CD14-positive monocyte (primary cell): ENCODE results near the gene UCP2. TPM values are rescaled to one million over a fixed set of nuclear protein-coding genes. Genes with fewer than 3 reads are reported as not detected.

Experiments
- DNase-seq, 3 donors: peaks; one replicate each; pipeline ENCODE4 v3.0.0-alpha.2; 2011 to 2022
- H2AFZ ChIP-seq: 2 replicates; pipeline ENCODE4 v1.6.0; 2012; ENCODE audit warnings: mild to moderate bottlenecking, low read depth, low read length, inconsistent platforms; ENCODE audit not compliant: insufficient read depth, poor library complexity, severe bottlenecking
- H3K27ac ChIP-seq, 2 donors: 1 replicate in 1 of 2; 2 replicates in 1 of 2; pipeline ENCODE4 v1.5.1; 2012 to 2013; ENCODE audit warnings: low read length in 2 of 2, control low read depth in 1 of 2, inconsistent platforms in 1 of 2, low read depth in 1 of 2, mild to moderate bottlenecking in 1 of 2
- H3K27me3 ChIP-seq, 2 donors: one replicate each; pipeline versions ENCODE4 v1.6.0 to v1.6.1; 2011 to 2013; ENCODE audit warnings: low read length in 2 of 2; ENCODE audit not compliant: control insufficient read depth in 2 of 2, insufficient read depth in 2 of 2
- H3K36me3 ChIP-seq, 2 donors: replicated peaks in 1 of 2; 1 replicate in 1 of 2; 2 replicates in 1 of 2; pipeline versions ENCODE4 v1.5.1 to v1.6.1; 2012 to 2013; ENCODE audit warnings: low read length in 2 of 2, control low read depth in 1 of 2, inconsistent platforms in 1 of 2, mild to moderate bottlenecking in 1 of 2; ENCODE audit not compliant: insufficient read depth in 2 of 2, control insufficient read depth in 1 of 2
- H3K4me1 ChIP-seq, 2 donors: 1 replicate in 1 of 2; 2 replicates in 1 of 2; pipeline versions ENCODE4 v1.5.1 to v1.6.1; 2012 to 2013; ENCODE audit warnings: low read length in 2 of 2, control low read depth in 1 of 2, inconsistent platforms in 1 of 2, mild to moderate bottlenecking in 1 of 2, moderate library complexity in 1 of 2; ENCODE audit not compliant: insufficient read depth in 2 of 2, control insufficient read depth in 1 of 2
- H3K4me2 ChIP-seq: replicated peaks from 2 replicates; pipeline ENCODE3; 2012; ENCODE audit warnings: low read length, moderate library complexity, mild to moderate bottlenecking; ENCODE audit not compliant: poor library complexity, severe bottlenecking; ENCODE audit errors: extremely low read depth
- H3K4me3 ChIP-seq, 3 experiments: fragments of 200-600 bp in 1 of 3; sonication (generic) in 1 of 3; replicated peaks in 1 of 3; 1 replicate in 2 of 3; 2 replicates in 1 of 3; pipeline ENCODE4 v1.5.1; 2011 to 2013; ENCODE audit warnings: low read length in 3 of 3, mild to moderate bottlenecking in 3 of 3, control low read depth in 2 of 3, low read depth in 2 of 3, inconsistent platforms in 1 of 3, moderate library complexity in 1 of 3
- H3K79me2 ChIP-seq: 2 replicates; pipeline ENCODE4 v1.6.0; 2012; ENCODE audit warnings: mild to moderate bottlenecking, control low read depth, inconsistent platforms, low read length, moderate library complexity; ENCODE audit not compliant: insufficient read depth
- H3K9ac ChIP-seq: 2 replicates; pipeline ENCODE4 v1.6.0; 2017; ENCODE audit warnings: low read length, mild to moderate bottlenecking; ENCODE audit not compliant: insufficient read depth, poor library complexity, severe bottlenecking
- H3K9me3 ChIP-seq, 2 donors: replicated peaks in 1 of 2; 1 replicate in 1 of 2; 2 replicates in 1 of 2; pipeline versions ENCODE4 v1.5.1 to v1.6.1; 2012 to 2013; ENCODE audit warnings: low read length in 2 of 2, control low read depth in 1 of 2; ENCODE audit not compliant: control insufficient read depth in 1 of 2, insufficient read depth in 1 of 2
- H4K20me1 ChIP-seq: 2 replicates; pipeline ENCODE4 v1.6.0; 2012; ENCODE audit warnings: mild to moderate bottlenecking, low read length, control low read depth, moderate library complexity; ENCODE audit not compliant: insufficient read depth
- H3K27ac Mint-ChIP-seq, 7 donors: one replicate each; pipeline ENCODE4 v1.8.0; 2020; ENCODE audit warnings: mild to moderate bottlenecking in 7 of 7, mixed read lengths in 7 of 7, moderate library complexity in 6 of 7, inconsistent platforms in 2 of 7
- H3K27me3 Mint-ChIP-seq, 3 donors: one replicate each; pipeline ENCODE4 v1.8.0; 2021 to 2022; ENCODE audit warnings: low read depth in 3 of 3, mild to moderate bottlenecking in 3 of 3, mixed read lengths in 3 of 3, moderate library complexity in 3 of 3, inconsistent platforms in 1 of 3
- H3K36me3 Mint-ChIP-seq, 2 donors: one replicate each; pipeline ENCODE4 v1.8.0; 2020; ENCODE audit warnings: mixed read lengths in 2 of 2, inconsistent platforms in 1 of 2, mild to moderate bottlenecking in 1 of 2
- H3K4me1 Mint-ChIP-seq: one replicate; pipeline ENCODE4 v1.8.0; 2020; ENCODE audit warnings: mild to moderate bottlenecking, mixed read lengths
- H3K4me3 Mint-ChIP-seq, 2 donors: one replicate each; pipeline ENCODE4 v1.8.0; 2020; ENCODE audit warnings: mild to moderate bottlenecking in 2 of 2, mixed read lengths in 2 of 2, moderate library complexity in 1 of 2
- H3K9me3 Mint-ChIP-seq, 7 donors: one replicate each; pipeline ENCODE4 v1.8.0; 2020 to 2022; ENCODE audit warnings: mixed read lengths in 7 of 7, mild to moderate bottlenecking in 6 of 7, moderate library complexity in 6 of 7, inconsistent platforms in 2 of 7
- WGBS: methylation state at CpG from one replicate; pipeline ENCODE4 v1.1.5; 2013; ENCODE audit warnings: missing lambda C conversion rate; ENCODE audit not compliant: insufficient coverage; 5-methylcytosine and 5-hydroxymethylcytosine counted together
- intact Hi-C, 2 donors: fragments of 100-400 bp; cut with micrococcal nuclease; formaldehyde crosslinking; loops; one replicate each; pipeline versions ENCODE4 v1.15.0 to v1.15.1; 2023
- polyA plus RNA-seq, 3 donors: library from polyadenylated mRNA; depleted of rRNA in 1 of 3; unstranded in 2 of 3; stranded (reverse) in 1 of 3; fragments of 300-500 nt in 2 of 3; fragments of >200 nt in 1 of 3; fragmentation: Illumina TruSeq in 2 of 3; gene quantifications; 1 replicate in 2 of 3; 2 replicates in 1 of 3; pipeline ENCODE4 v1.2.3, GENCODE V29; 2012 to 2021
- TF ChIP-seq, protein P1 (sequence below): fragments of 200-600 bp; IDR thresholded peaks from one replicate; pipeline ENCODE4 v1.8.0; 2022; ENCODE audit warnings: antibody characterized with exemption, mild to moderate bottlenecking

Gene UCP2
- polyA plus RNA-seq, 3 donors, result 496 to 665 (median 649) TPM

DNA sequence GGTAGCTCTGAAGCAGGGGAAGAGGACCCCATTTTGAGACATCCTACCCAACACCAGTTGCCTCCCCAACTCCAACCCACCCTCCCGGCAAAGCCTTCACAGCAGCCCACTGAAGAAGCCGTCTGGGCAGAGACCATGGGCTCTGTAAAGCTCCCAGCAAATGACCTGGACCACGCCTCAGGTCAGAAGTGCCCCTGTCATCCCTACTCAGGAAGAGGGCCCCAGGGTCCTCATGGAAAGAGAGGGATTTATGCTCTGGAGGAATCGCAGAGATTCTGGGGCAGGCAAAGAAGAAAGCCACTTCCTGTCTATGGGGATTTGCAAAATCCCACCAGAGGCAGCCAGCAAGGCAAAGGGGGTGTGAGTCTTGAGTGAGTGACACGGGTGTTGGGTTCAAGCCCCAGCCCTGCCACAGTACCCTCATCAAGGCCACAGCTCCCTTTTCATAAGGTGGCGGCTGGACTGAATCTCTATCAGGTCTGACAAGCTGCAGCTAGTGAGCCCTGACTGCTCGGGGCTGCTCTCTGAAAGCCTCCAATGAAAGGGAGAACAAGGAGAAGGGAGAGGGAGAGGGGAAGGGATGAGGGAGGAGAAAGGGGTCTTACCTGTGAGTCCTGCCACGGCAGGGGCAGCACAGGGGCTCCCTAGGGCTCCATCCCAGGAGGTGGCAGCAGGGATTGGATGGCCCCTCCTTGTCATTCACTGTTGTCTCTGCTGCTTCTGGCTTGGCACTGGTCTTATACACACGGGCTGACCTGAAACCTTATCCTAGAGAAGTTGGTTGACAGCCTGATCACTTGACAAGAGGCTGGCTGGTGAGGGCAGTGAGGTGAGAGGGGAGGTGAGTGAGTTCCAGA is 26.0 kb upstream of the UCP2 start, which contains the start of gene UCP3:
Gene UCP3, minus strand, starts transcription at position 713 of the 857 bp plus-strand sequence. CDS start 2,043 bp downstream, outside the sequence.
- Mint-ChIP-seq H3K27ac (peak within 1 kb of the TSS in 4 of 7 donors; percentile 4 to 73 (median 56)), H3K4me3 (no peak within 1 kb of the TSS), H3K9me3 (no peaks in the 10 kb centered on the region), H3K4me1 (peaks cover 18% of the 10 kb centered on the region), H3K36me3 (peaks cover 17 to 40% of the 10 kb centered on the region in 2 donors), H3K27me3 (peaks cover 0 to 2% (median 0%) of the 10 kb centered on the region in 3 donors)
- no peaks in the 10 kb centered on the region for H3K9me3 ChIP-seq
- intact Hi-C loops, result no loop called here
- peaks cover 4 to 21% of the 10 kb centered on the region in 2 donors for H3K36me3 ChIP-seq
- TF ChIP-seq, protein P1, sequence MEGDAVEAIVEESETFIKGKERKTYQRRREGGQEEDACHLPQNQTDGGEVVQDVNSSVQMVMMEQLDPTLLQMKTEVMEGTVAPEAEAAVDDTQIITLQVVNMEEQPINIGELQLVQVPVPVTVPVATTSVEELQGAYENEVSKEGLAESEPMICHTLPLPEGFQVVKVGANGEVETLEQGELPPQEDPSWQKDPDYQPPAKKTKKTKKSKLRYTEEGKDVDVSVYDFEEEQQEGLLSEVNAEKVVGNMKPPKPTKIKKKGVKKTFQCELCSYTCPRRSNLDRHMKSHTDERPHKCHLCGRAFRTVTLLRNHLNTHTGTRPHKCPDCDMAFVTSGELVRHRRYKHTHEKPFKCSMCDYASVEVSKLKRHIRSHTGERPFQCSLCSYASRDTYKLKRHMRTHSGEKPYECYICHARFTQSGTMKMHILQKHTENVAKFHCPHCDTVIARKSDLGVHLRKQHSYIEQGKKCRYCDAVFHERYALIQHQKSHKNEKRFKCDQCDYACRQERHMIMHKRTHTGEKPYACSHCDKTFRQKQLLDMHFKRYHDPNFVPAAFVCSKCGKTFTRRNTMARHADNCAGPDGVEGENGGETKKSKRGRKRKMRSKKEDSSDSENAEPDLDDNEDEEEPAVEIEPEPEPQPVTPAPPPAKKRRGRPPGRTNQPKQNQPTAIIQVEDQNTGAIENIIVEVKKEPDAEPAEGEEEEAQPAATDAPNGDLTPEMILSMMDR, result no peak
- H3K27ac ChIP-seq, result no peak within 1 kb of the TSS
- H2AFZ ChIP-seq, result no peak within 1 kb of the TSS
- H3K9ac ChIP-seq, result no peak within 1 kb of the TSS
- WGBS, result 92% methylated on average over 4 of the region's 9 CpGs
- DNase-seq, result no peak
- H3K79me2 ChIP-seq, result no peaks in the 10 kb centered on the region
- no peaks in the 10 kb centered on the region for H3K27me3 ChIP-seq
- H3K4me3 ChIP-seq, result no peak within 1 kb of the TSS
- no peak within 1 kb of the TSS for H3K4me2 ChIP-seq
- peaks cover 4 to 9% of the 10 kb centered on the region in 2 donors for H3K4me1 ChIP-seq
- no peaks in the 10 kb centered on the region for H4K20me1 ChIP-seq

DNA sequence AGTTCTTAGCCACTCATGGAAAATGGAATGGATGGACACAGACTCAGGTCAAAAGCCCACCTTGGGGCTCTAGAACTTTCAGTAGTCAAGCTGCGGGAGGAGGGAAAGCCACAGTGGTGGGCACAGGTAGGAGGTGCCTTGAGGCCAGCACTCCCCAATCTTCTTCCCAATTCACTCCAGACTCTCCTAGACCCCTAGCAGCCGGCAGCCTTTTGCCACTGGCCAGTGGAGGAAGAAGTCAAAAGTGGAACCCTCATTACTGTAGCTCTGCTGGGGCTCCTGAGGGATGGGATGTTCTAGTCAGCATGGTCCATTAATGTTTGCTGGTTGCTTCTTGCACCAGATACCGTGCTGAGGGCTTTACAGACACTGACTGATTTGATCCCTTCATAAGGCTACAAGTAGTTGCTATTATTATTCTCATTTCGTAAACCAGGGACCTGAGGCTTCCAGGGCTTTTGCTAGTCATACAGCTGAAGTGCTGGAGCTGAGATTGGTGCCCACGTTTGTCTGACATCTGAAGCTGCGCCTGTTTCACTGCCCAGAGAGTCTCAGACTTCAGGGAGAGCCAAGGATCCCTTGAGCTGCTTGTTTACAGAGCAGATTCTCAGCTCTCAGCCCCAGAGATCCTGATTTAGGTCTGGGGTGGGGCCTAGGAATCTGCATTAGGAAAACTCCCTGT is 25.2 kb upstream of the UCP2 start:
- Histone ChIP-seq H3K4me3 (no peak overlapping the region), H3K4me1 (peaks cover 4 to 9% of the 10 kb centered on the region in 2 donors), H3K79me2 (no peaks in the 10 kb centered on the region), H4K20me1 (no peaks in the 10 kb centered on the region), H3K36me3 (peaks cover 4 to 21% of the 10 kb centered on the region in 2 donors), H3K27ac (no peak overlapping the region), H3K9ac (no peak overlapping the region), H2AFZ (no peak overlapping the region), H3K27me3 (no peaks in the 10 kb centered on the region), H3K9me3 (no peaks in the 10 kb centered on the region), H3K4me2 (no peak overlapping the region)
- intact Hi-C loops, result no loop called here
- Mint-ChIP-seq H3K36me3 (peaks cover 23 to 43% of the 10 kb centered on the region in 2 donors), H3K4me1 (peaks cover 18% of the 10 kb centered on the region), H3K27me3 (peaks cover 0 to 2% (median 0%) of the 10 kb centered on the region in 3 donors), H3K27ac (peak overlapping the region in 2 of 7 donors; percentile 31 to 76), H3K4me3 (no peak overlapping the region), H3K9me3 (no peaks in the 10 kb centered on the region)
- 91% methylated on average over 4 of the region's 6 CpGs for WGBS
- TF ChIP-seq, protein P1, result no peak
- no peak for DNase-seq
